Activated naive CD4-positive, alpha-beta T cell treated with anti-CD3 and anti-CD28 coated beads, Interleukin-2, amount 50 U/mL, for 72 hours (primary cell): ENCODE data around the gene WDR81. TPM values are rescaled to one million over a fixed set of nuclear protein-coding genes. Genes with fewer than 3 reads are reported as not detected.
A peak's percentile ranks its signal among the peaks of the same experiment; 100 is the strongest.
"Not testable (repeated sequence)": the region's sequence is repeated elsewhere in the genome, so short reads cannot be mapped to it uniquely, and the experiment has no call there.

Source experiments
- ATAC-seq, 2 donors: fragments of 150-1000 bp; cut with Tn5 transposase; 2 replicates each; pipeline ENCODE4 v1.10.0; 2021; ENCODE audit warnings: mild to moderate bottlenecking in 2 of 2, moderate library complexity in 2 of 2
- DNase-seq, 2 donors: peaks; one replicate each; pipeline ENCODE4 v3.0.0; 2021 to 2022; ENCODE audit warnings: low spot score in 2 of 2
- H3K27ac Mint-ChIP-seq, 2 donors: one replicate each; pipeline ENCODE4 v1.8.0; 2022; ENCODE audit warnings: mild to moderate bottlenecking in 2 of 2, mixed read lengths in 2 of 2
- H3K36me3 Mint-ChIP-seq, 2 donors: one replicate each; pipeline ENCODE4 v1.8.0; 2022; ENCODE audit warnings: mixed read lengths in 2 of 2
- H3K9me3 Mint-ChIP-seq, 2 donors: one replicate each; pipeline ENCODE4 v1.8.0; 2022; ENCODE audit warnings: mixed read lengths in 2 of 2
- total RNA-seq, 2 donors: library from RNA; stranded (reverse); gene quantifications; one replicate each; pipeline ENCODE4 v1.2.3, GENCODE V29; 2022

Gene WDR81
- total RNA-seq, 2 donors from 2014 or later, result 11.4 to 13.4 TPM

GRCh38 chr17:1755827-1756262 lies 31.3 kb downstream of the WDR81 start:
- DNase-seq, result no peak
- H3K36me3 Mint-ChIP-seq, result no peaks in the 10 kb centered on the region
- ATAC-seq, result no peak
- no peaks in the 10 kb centered on the region for H3K9me3 Mint-ChIP-seq
- peak overlapping the region in 1 of 2 donors; percentile 72 for H3K27ac Mint-ChIP-seq

GRCh38 chr17:1758807-1759206 lies 34.3 kb downstream of the WDR81 start:
- ATAC-seq, result no peak
- no peak for DNase-seq
- H3K27ac Mint-ChIP-seq, result no peak overlapping the region
- H3K36me3 Mint-ChIP-seq, result no peaks in the 10 kb centered on the region
- H3K9me3 Mint-ChIP-seq, result no peaks in the 10 kb centered on the region

GRCh38 chr17:1759529-1759928 lies 35.0 kb downstream of the WDR81 start:
- ATAC-seq (no peak), DNase-seq (no peak)
- Mint-ChIP-seq H3K36me3 (no peaks in the 10 kb centered on the region), H3K27ac (no peak overlapping the region), H3K9me3 (no peaks in the 10 kb centered on the region)

- no peak overlapping the region for H3K27ac Mint-ChIP-seq
- no peaks in the 10 kb centered on the region for H3K9me3 Mint-ChIP-seq
- no peaks in the 10 kb centered on the region for H3K36me3 Mint-ChIP-seq
- DNase-seq, result no peak
- peak in 1 of 2 donors; percentile 16 for ATAC-seq
Observed at GRCh38 chr17:1762233-1762900, 37.9 kb downstream of the WDR81 start.

- DNase-seq (no peak), ATAC-seq (peak in 1 of 2 donors; percentile 29)
- Mint-ChIP-seq H3K36me3 (no peaks in the 10 kb centered on the region), H3K27ac (peak overlapping the region in 1 of 2 donors; percentile 29), H3K9me3 (no peaks in the 10 kb centered on the region)
Observed at GRCh38 chr17:1762901-1763898, 38.7 kb downstream of the WDR81 start.

GRCh38 chr17:1764284-1764683 lies 39.8 kb downstream of the WDR81 start:
- Mint-ChIP-seq H3K36me3 (no peaks in the 10 kb centered on the region), H3K9me3 (no peaks in the 10 kb centered on the region), H3K27ac (peak overlapping the region; percentile 29 to 65)
- ATAC-seq (peak; percentile 45 to 71), DNase-seq (peak in 1 of 2 donors; percentile 23)

- not testable (repeated sequence) for H3K36me3 Mint-ChIP-seq, DNase-seq, ATAC-seq, H3K9me3 Mint-ChIP-seq
- peak overlapping the region; percentile 29 to 65 for H3K27ac Mint-ChIP-seq
Observed at GRCh38 chr17:1764705-1765104, 40.2 kb downstream of the WDR81 start.

- no peak for DNase-seq
- ATAC-seq, result no peak
- Mint-ChIP-seq H3K27ac (no peak overlapping the region), H3K9me3 (no peaks in the 10 kb centered on the region), H3K36me3 (no peaks in the 10 kb centered on the region)
Observed at GRCh38 chr17:1765576-1765975, 41.1 kb downstream of the WDR81 start.

GRCh38 chr17:1766382-1767135 lies 42.1 kb downstream of the WDR81 start:
- Mint-ChIP-seq H3K27ac (no peak overlapping the region), H3K36me3 (no peaks in the 10 kb centered on the region)
- no peak for ATAC-seq

GRCh38 chr17:1767358-1767757 lies 42.9 kb downstream of the WDR81 start:
- no peak for DNase-seq
- Mint-ChIP-seq H3K36me3 (no peaks in the 10 kb centered on the region), H3K9me3 (no peaks in the 10 kb centered on the region), H3K27ac (no peak overlapping the region)
- no peak for ATAC-seq

More at GRCh38 chr17:1766382-1767135, 42.1 kb downstream of the WDR81 start:
- DNase-seq, result no peak
- H3K9me3 Mint-ChIP-seq, result no peaks in the 10 kb centered on the region

- Mint-ChIP-seq H3K36me3 (no peaks in the 10 kb centered on the region), H3K27ac (no peak overlapping the region), H3K9me3 (no peaks in the 10 kb centered on the region)
- ATAC-seq (peak in 1 of 2 donors; percentile 35), DNase-seq (no peak)
Observed at GRCh38 chr17:1769822-1770477, 45.4 kb downstream of the WDR81 start.

GRCh38 chr17:1773000-1773695 lies 48.6 kb downstream of the WDR81 start:
- H3K9me3 Mint-ChIP-seq, DNase-seq, H3K36me3 Mint-ChIP-seq: not testable (repeated sequence)
- H3K27ac Mint-ChIP-seq, result peak overlapping the region in 1 of 2 donors; percentile 46
- ATAC-seq, result peak in 1 of 2 donors; percentile 39

GRCh38 chr17:1773696-1774181 lies 49.2 kb downstream of the WDR81 start:
- H3K36me3 Mint-ChIP-seq, result no peaks in the 10 kb centered on the region
- no peak for DNase-seq
- no peak overlapping the region for H3K27ac Mint-ChIP-seq
- ATAC-seq, result no peak
- H3K9me3 Mint-ChIP-seq, result no peaks in the 10 kb centered on the region

- DNase-seq (no peak), ATAC-seq (no peak)
- Mint-ChIP-seq H3K36me3 (no peaks in the 10 kb centered on the region), H3K27ac (no peak overlapping the region), H3K9me3 (no peaks in the 10 kb centered on the region)
Observed at GRCh38 chr17:1774390-1775176, 50.1 kb downstream of the WDR81 start.

GRCh38 chr17:1776328-1776727 lies 51.8 kb downstream of the WDR81 start:
- DNase-seq, result no peak
- Mint-ChIP-seq H3K36me3 (no peaks in the 10 kb centered on the region), H3K9me3 (no peaks in the 10 kb centered on the region), H3K27ac (no peak overlapping the region)
- no peak for ATAC-seq
